Neural crest cell (in vitro differentiated cells): ENCODE results near the gene RRM1. TPM values are rescaled to one million over a fixed set of nuclear protein-coding genes. Genes with fewer than 3 reads are reported as not detected.
"Not testable (repeated sequence)": the region's sequence is repeated elsewhere in the genome, so short reads cannot be mapped to it uniquely, and the experiment has no call there.

Source experiments
- DNase-seq: peaks from one replicate; pipeline ENCODE4 v3.0.0; 2021; ENCODE audit warnings: low read depth, mixed read lengths, low spot score
- H3K27ac Mint-ChIP-seq: one replicate; pipeline ENCODE4 v1.8.0; 2021; ENCODE audit warnings: mild to moderate bottlenecking, mixed read lengths; ENCODE audit not compliant: unreplicated experiment
- H3K27me3 Mint-ChIP-seq: 2 replicates; pipeline ENCODE4 v1.8.0; 2021; ENCODE audit warnings: low read depth, mild to moderate bottlenecking, mixed read lengths
- H3K36me3 Mint-ChIP-seq: 2 replicates; pipeline ENCODE4 v1.8.0; 2021; ENCODE audit warnings: low read depth, mild to moderate bottlenecking, mixed read lengths
- H3K4me1 Mint-ChIP-seq: 2 replicates; pipeline ENCODE4 v1.8.0; 2021; ENCODE audit warnings: mixed read lengths
- H3K4me3 Mint-ChIP-seq: one replicate; pipeline ENCODE4 v1.8.0; 2021; ENCODE audit warnings: mild to moderate bottlenecking, mixed read lengths
- H3K9me3 Mint-ChIP-seq: 2 replicates; pipeline ENCODE4 v1.8.0; 2021; ENCODE audit warnings: mixed read lengths
- total RNA-seq: library from RNA; stranded (reverse); gene quantifications from 2 replicates; pipeline ENCODE4 v1.2.1, GENCODE V29; 2021
- TF ChIP-seq, protein P1 (sequence below): fragments of 200-600 bp; sonication (generic); conservative IDR thresholded peaks from 2 replicates; pipeline ENCODE4 v1.5.0; 2021; ENCODE audit warnings: antibody characterized with exemption, mild to moderate bottlenecking

The RRM1 gene
- total RNA-seq, 1 donor from 2014 or later, result 209 TPM

- H3K36me3 Mint-ChIP-seq, result peaks cover 39% of the 10 kb centered on the region
Measured at GRCh38 chr11:4123218-4123617, 28.6 kb downstream of the RRM1 start.

GRCh38 chr11:4125141-4125540 lies 30.5 kb downstream of the RRM1 start:
- Mint-ChIP-seq H3K36me3 (peaks cover 40% of the 10 kb centered on the region), H3K9me3 (no peaks in the 10 kb centered on the region), H3K27me3 (no peaks in the 10 kb centered on the region)

More at GRCh38 chr11:4123218-4123617, 28.6 kb downstream of the RRM1 start:
- Mint-ChIP-seq H3K27ac (no peak overlapping the region), H3K4me3 (no peak overlapping the region), H3K9me3 (no peaks in the 10 kb centered on the region), H3K27me3 (no peaks in the 10 kb centered on the region), H3K4me1 (no peaks in the 10 kb centered on the region)
- TF ChIP-seq, protein P1, sequence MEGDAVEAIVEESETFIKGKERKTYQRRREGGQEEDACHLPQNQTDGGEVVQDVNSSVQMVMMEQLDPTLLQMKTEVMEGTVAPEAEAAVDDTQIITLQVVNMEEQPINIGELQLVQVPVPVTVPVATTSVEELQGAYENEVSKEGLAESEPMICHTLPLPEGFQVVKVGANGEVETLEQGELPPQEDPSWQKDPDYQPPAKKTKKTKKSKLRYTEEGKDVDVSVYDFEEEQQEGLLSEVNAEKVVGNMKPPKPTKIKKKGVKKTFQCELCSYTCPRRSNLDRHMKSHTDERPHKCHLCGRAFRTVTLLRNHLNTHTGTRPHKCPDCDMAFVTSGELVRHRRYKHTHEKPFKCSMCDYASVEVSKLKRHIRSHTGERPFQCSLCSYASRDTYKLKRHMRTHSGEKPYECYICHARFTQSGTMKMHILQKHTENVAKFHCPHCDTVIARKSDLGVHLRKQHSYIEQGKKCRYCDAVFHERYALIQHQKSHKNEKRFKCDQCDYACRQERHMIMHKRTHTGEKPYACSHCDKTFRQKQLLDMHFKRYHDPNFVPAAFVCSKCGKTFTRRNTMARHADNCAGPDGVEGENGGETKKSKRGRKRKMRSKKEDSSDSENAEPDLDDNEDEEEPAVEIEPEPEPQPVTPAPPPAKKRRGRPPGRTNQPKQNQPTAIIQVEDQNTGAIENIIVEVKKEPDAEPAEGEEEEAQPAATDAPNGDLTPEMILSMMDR, result no peak
- no peak for DNase-seq

GRCh38 chr11:4127357-4127756 lies 32.8 kb downstream of the RRM1 start:
- Mint-ChIP-seq H3K4me3 (no peak overlapping the region), H3K27me3 (no peaks in the 10 kb centered on the region), H3K27ac (no peak overlapping the region), H3K4me1 (no peaks in the 10 kb centered on the region), H3K36me3 (peaks cover 41% of the 10 kb centered on the region), H3K9me3 (no peaks in the 10 kb centered on the region)
- no peak for DNase-seq
- TF ChIP-seq, protein P1, result no peak

More at GRCh38 chr11:4125141-4125540, 30.5 kb downstream of the RRM1 start:
- Mint-ChIP-seq H3K27ac (no peak overlapping the region), H3K4me1 (no peaks in the 10 kb centered on the region), H3K4me3 (no peak overlapping the region)
- DNase-seq, result no peak
- TF ChIP-seq, protein P1, result no peak

DNA sequence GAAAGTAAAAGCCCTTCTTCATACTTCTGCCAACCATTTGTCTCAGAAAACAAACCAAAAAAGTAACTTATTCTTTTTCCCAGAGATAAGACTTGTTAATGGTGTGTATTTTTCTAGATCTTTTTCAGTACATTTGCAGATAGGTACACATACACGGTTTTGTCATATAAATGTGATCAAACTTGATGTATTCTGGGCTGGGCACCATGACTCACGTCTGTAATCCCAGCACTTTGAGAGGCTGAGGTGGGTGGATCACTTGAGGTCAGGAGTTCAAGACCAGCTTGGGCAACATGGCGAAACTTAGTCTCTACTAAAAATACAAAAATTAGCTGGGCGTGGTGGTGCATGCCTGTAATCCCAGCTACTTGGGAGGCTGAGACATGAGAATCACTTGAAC lies 35.6 kb downstream of the RRM1 start:
- H3K36me3 Mint-ChIP-seq, result peaks cover 34% of the 10 kb centered on the region
- H3K27me3 Mint-ChIP-seq, H3K9me3 Mint-ChIP-seq, H3K4me3 Mint-ChIP-seq, H3K4me1 Mint-ChIP-seq, DNase-seq, H3K27ac Mint-ChIP-seq: not testable (repeated sequence)

DNA sequence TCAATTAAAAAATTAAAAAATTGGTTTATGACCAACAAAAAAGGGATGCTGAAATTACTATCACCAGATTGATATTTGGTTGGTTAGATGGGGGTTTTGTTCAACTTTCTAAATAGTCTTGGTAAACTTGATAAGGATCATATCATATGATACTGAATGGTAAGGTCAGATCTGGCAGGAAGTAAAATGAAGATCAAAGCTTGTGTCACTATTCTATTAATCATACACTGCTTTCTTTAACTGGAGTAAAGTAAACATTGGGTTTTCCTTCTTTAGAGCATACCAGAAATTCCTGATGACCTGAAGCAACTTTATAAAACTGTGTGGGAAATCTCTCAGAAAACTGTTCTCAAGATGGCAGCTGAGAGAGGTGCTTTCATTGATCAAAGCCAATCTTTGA lies 40.2 kb downstream of the RRM1 start:
- Mint-ChIP-seq H3K27me3 (no peaks in the 10 kb centered on the region), H3K4me1 (no peaks in the 10 kb centered on the region), H3K36me3 (peaks cover 46% of the 10 kb centered on the region), H3K27ac (no peak overlapping the region), H3K9me3 (peaks cover 9% of the 10 kb centered on the region), H3K4me3 (no peak overlapping the region)
- TF ChIP-seq, protein P1, result no peak
- DNase-seq, result no peak

DNA sequence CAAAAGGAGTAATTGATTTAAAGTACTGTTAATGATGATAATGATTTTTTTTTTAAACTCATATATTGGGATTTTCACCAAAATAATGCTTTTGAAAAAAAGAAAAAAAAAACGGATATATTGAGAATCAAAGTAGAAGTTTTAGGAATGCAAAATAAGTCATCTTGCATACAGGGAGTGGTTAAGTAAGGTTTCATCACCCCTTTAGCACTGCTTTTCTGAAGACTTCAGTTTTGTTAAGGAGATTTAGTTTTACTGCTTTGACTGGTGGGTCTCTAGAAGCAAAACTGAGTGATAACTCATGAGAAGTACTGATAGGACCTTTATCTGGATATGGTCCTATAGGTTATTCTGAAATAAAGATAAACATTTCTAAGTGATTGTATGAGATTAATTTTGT lies 43.9 kb downstream of the RRM1 start:
- Mint-ChIP-seq H3K27me3 (no peaks in the 10 kb centered on the region), H3K9me3 (peaks cover 19% of the 10 kb centered on the region), H3K27ac (no peak overlapping the region), H3K4me1 (no peaks in the 10 kb centered on the region), H3K4me3 (no peak overlapping the region), H3K36me3 (peaks cover 69% of the 10 kb centered on the region)
- TF ChIP-seq, protein P1, result no peak
- DNase-seq, result no peak
